ENCODE data around the gene UNC50. TPM values are rescaled to one million over a fixed set of nuclear protein-coding genes. Genes with fewer than 3 reads are reported as not detected.

Gene UNC50
- total and polyA plus RNA-seq, 12 donors = 21.3 to 58.4 (median 25.6) TPM

- intact Hi-C loops (cut with DNase I) = no loop called here
- H3K36me3 ChIP-seq = peaks cover 0 to 100% (median 47%) of the 10 kb centered on the region in 9 donors
These were observed 8.8 kb downstream of the UNC50 start for GRCh38 chr2:98617149-98617548.

GRCh38 chr2:98623657-98624056 lies 15.3 kb downstream of the UNC50 start:
- H3K27ac ChIP-seq = no peak overlapping the region
- H3K4me3 ChIP-seq = no peak overlapping the region
- H3K36me3 ChIP-seq = peaks cover 0 to 80% (median 4%) of the 10 kb centered on the region in 9 donors
- 75% methylated on average over 5 of the region's 5 CpGs for WGBS, 2 donors
- no peaks in the 10 kb centered on the region for H3K27me3 ChIP-seq
- H3K9me3 ChIP-seq = no peaks in the 10 kb centered on the region
- peaks cover 0 to 10% (median 0%) of the 10 kb centered on the region in 9 donors for H3K4me1 ChIP-seq
- DNase-seq (peak in 1 of 2 donors; percentile 47), ATAC-seq (peak in 6 of 8 donors; percentile 26 to 86 (median 54))
- intact Hi-C loops (cut with DNase I) = no loop called here
- TF ChIP-seq CTCF (IDR thresholded peaks at IDR 0.05) = no peak

More at GRCh38 chr2:98617149-98617548, 8.8 kb downstream of the UNC50 start:
- H3K9me3 ChIP-seq = no peaks in the 10 kb centered on the region
- H3K27ac ChIP-seq = no peak overlapping the region
- no peak for DNase-seq
- 50% methylated on average over 5 of the region's 5 CpGs for WGBS, 2 donors
- no peaks in the 10 kb centered on the region for H3K27me3 ChIP-seq
- no peaks in the 10 kb centered on the region for H3K4me1 ChIP-seq
- ATAC-seq = no peak
- no peak for TF ChIP-seq CTCF (IDR thresholded peaks at IDR 0.05)
- H3K4me3 ChIP-seq = no peak overlapping the region

- 86 to 96% methylated on average over 3 of the region's 3 CpGs for WGBS, 2 donors
- Histone ChIP-seq H3K4me3 (no peak overlapping the region), H3K9me3 (no peaks in the 10 kb centered on the region), H3K36me3 (peaks cover 0 to 93% (median 18%) of the 10 kb centered on the region in 9 donors), H3K27me3 (no peaks in the 10 kb centered on the region), H3K27ac (no peak overlapping the region), H3K4me1 (no peaks in the 10 kb centered on the region)
- DNase-seq (no peak), ATAC-seq (no peak)
- intact Hi-C loops (cut with DNase I) = no loop called here
- no peak for TF ChIP-seq CTCF (IDR thresholded peaks at IDR 0.05)
These were observed 24.0 kb downstream of the UNC50 start for GRCh38 chr2:98632351-98632750.

- peak in 1 of 9 donors; percentile 17 for TF ChIP-seq CTCF (IDR thresholded peaks at IDR 0.05)
- no peaks in the 10 kb centered on the region for H3K27me3 ChIP-seq
- ATAC-seq (no peak), DNase-seq (no peak)
- H3K4me3 ChIP-seq = no peak overlapping the region
- H3K4me1 ChIP-seq = no peaks in the 10 kb centered on the region
- no peak overlapping the region for H3K27ac ChIP-seq
- peaks cover 0 to 100% (median 23%) of the 10 kb centered on the region in 9 donors for H3K36me3 ChIP-seq
- WGBS, 2 donors = 71 to 78% methylated on average over 9 of the region's 9 CpGs
- H3K9me3 ChIP-seq = no peaks in the 10 kb centered on the region
- intact Hi-C loops (cut with DNase I) = no loop called here
These were observed 26.2 kb downstream of the UNC50 start for GRCh38 chr2:98634406-98635092.
